IPS-11a (cell line): ENCODE measurements around the gene FAM234B.

Experiments
- H3K4me3 ChIP-seq: one replicate; pipeline ENCODE4 v1.5.1; 2013; ENCODE audit warnings: low read depth, low read length, control low read depth

FAM234B gene

GRCh38 chr12:13088496-13088895, 44.3 kb downstream of the FAM234B start:
- no peak overlapping the region for H3K4me3 ChIP-seq

- no peak overlapping the region for H3K4me3 ChIP-seq
Measured at GRCh38 chr12:13090054-13090453, 45.9 kb downstream of the FAM234B start.

- no peak overlapping the region for H3K4me3 ChIP-seq
Measured at GRCh38 chr12:13091832-13092231, 47.7 kb downstream of the FAM234B start.

- no peak overlapping the region for H3K4me3 ChIP-seq
Measured at GRCh38 chr12:13093191-13093847, 49.1 kb downstream of the FAM234B start.

- H3K4me3 ChIP-seq: no peak overlapping the region
Measured at GRCh38 chr12:13093848-13094220, 49.7 kb downstream of the FAM234B start.

- no peak overlapping the region for H3K4me3 ChIP-seq
Measured at GRCh38 chr12:13094367-13094766, 50.2 kb downstream of the FAM234B start.

GRCh38 chr12:13095266-13095995, 51.2 kb downstream of the FAM234B start:
- no peak overlapping the region for H3K4me3 ChIP-seq

- no peak overlapping the region for H3K4me3 ChIP-seq
Measured at GRCh38 chr12:13097491-13098011, 53.4 kb downstream of the FAM234B start.

GRCh38 chr12:13099066-13099843, 55.1 kb downstream of the FAM234B start:
- no peak overlapping the region for H3K4me3 ChIP-seq

- H3K4me3 ChIP-seq: no peak overlapping the region
Measured at GRCh38 chr12:13099844-13100604, 55.8 kb downstream of the FAM234B start.

- H3K4me3 ChIP-seq: peak overlapping the region; percentile 50
Measured at GRCh38 chr12:13100605-13100881, 56.4 kb downstream of the FAM234B start.

GRCh38 chr12:13100882-13101769, 56.9 kb downstream of the FAM234B start:
- peak overlapping the region; percentile 61 for H3K4me3 ChIP-seq

- peak overlapping the region; percentile 61 for H3K4me3 ChIP-seq
Measured at GRCh38 chr12:13101821-13102375, 57.7 kb downstream of the FAM234B start.

- H3K4me3 ChIP-seq: no peak overlapping the region
Measured at GRCh38 chr12:13102461-13103195, 58.4 kb downstream of the FAM234B start.

- no peak within 1 kb of the TSS for H3K4me3 ChIP-seq
Measured at GRCh38 chr12:13103391-13104033, 59.3 kb downstream of the FAM234B start, which contains the start of gene GSG1. GSG1 (minus strand) TSS chr12:13103667; CDS start chr12:13103512, 155 bp downstream.

- no peak overlapping the region for H3K4me3 ChIP-seq
Measured at GRCh38 chr12:13104409-13104808, 60.2 kb downstream of the FAM234B start.

- no peak overlapping the region for H3K4me3 ChIP-seq
Measured at GRCh38 chr12:13105781-13106180, 61.6 kb downstream of the FAM234B start.

- no peak overlapping the region for H3K4me3 ChIP-seq
Measured at GRCh38 chr12:13106666-13107065, 62.5 kb downstream of the FAM234B start.
